Smooth muscle cell (in vitro differentiated cells): Measurements from ENCODE around the gene EIF2AK2. TPM values are rescaled to one million over a fixed set of nuclear protein-coding genes. Genes with fewer than 3 reads are reported as not detected.

Experiments used
- DNase-seq: peaks from one replicate; lab custom pipeline; 2025; ENCODE audit not compliant: unreplicated experiment; lab: John Stamatoyannopoulos, UW
- H2AFZ ChIP-seq: fragments of 200-600 bp; sonication (generic); 2 replicates; pipeline ENCODE4 v1.6.0; 2016; ENCODE audit warnings: antibody characterized with exemption, low read depth, mild to moderate bottlenecking
- H3F3A ChIP-seq: fragments of 200-600 bp; sonication (generic); 2 replicates; pipeline ENCODE4 v1.6.0; 2017; ENCODE audit warnings: antibody characterized with exemption, low read depth
- H3K27ac ChIP-seq: fragments of 200-600 bp; sonication (generic); 2 replicates; pipeline ENCODE4 v1.5.1; 2016; ENCODE audit warnings: low read depth, mild to moderate bottlenecking
- H3K27me3 ChIP-seq: fragments of 200-600 bp; sonication (generic); 2 replicates; pipeline ENCODE4 v1.6.1; 2016; ENCODE audit warnings: low read depth, mild to moderate bottlenecking
- H3K36me3 ChIP-seq: fragments of 200-600 bp; sonication (generic); 2 replicates; pipeline ENCODE4 v1.5.1; 2016; ENCODE audit warnings: low read depth
- H3K4me1 ChIP-seq: fragments of 200-600 bp; sonication (generic); 2 replicates; pipeline ENCODE4 v1.5.1; 2016; ENCODE audit warnings: low read depth
- H3K4me2 ChIP-seq: fragments of 200-600 bp; sonication (generic); 2 replicates; pipeline ENCODE4 v1.6.0; 2016; ENCODE audit warnings: mild to moderate bottlenecking
- H3K4me3 ChIP-seq: fragments of 200-600 bp; sonication (generic); 2 replicates; pipeline ENCODE4 v1.5.1; 2016; ENCODE audit warnings: mild to moderate bottlenecking
- H3K79me2 ChIP-seq: fragments of 200-600 bp; sonication (generic); 2 replicates; pipeline ENCODE4 v1.6.0; 2016; ENCODE audit warnings: low read depth, mild to moderate bottlenecking
- H3K9ac ChIP-seq: fragments of 200-600 bp; sonication (generic); 2 replicates; pipeline ENCODE4 v1.6.0; 2016; ENCODE audit warnings: low read depth
- H3K9me3 ChIP-seq: fragments of 200-600 bp; sonication (generic); replicated peaks from 2 replicates; pipeline ENCODE4 v1.5.1; 2016; ENCODE audit warnings: low read depth
- H4K20me1 ChIP-seq: fragments of 200-600 bp; sonication (generic); 2 replicates; pipeline ENCODE4 v1.6.0; 2016; ENCODE audit warnings: low read depth
- CTCF ChIP-seq: fragments of 200-600 bp; sonication (generic); IDR thresholded peaks from 2 replicates; pipeline ENCODE4 v1.5.1; 2017; ENCODE audit warnings: borderline replicate concordance, mild to moderate bottlenecking, antibody characterized with exemption; ENCODE audit not compliant: insufficient read depth, poor library complexity, severe bottlenecking
- WGBS: methylation state at CpG from one replicate; pipeline ENCODE4 v1.1.7; 2016; ENCODE audit warnings: low lambda C conversion rate; 5-methylcytosine and 5-hydroxymethylcytosine counted together
- polyA plus RNA-seq: library from polyadenylated mRNA; unstranded; fragments of >200 nt; fragmentation: Nextera tagmentation; extraction: Ambion mirVana; gene quantifications from 2 replicates; pipeline ENCODE4 v1.2.1, GENCODE V29; 2016
- total RNA-seq: library from RNA; depleted of rRNA; stranded (reverse); fragments of >200 nt; gene quantifications from 2 replicates; pipeline ENCODE4 v1.2.3, GENCODE V29; 2014

EIF2AK2 gene
- total and polyA plus RNA-seq, 2 experiments from 2014 or later, result 21.0 to 32.9 TPM

GRCh38 chr2:37191253-37191652 lies 34.5 kb upstream of the EIF2AK2 start:
- Histone ChIP-seq H3K4me3 (no peak overlapping the region), H3K4me1 (peaks cover 12% of the 10 kb centered on the region), H3F3A (no peaks in the 10 kb centered on the region), H3K9me3 (no peaks in the 10 kb centered on the region), H3K27ac (no peak overlapping the region), H3K36me3 (no peaks in the 10 kb centered on the region), H2AFZ (no peak overlapping the region), H3K9ac (no peak overlapping the region), H4K20me1 (no peaks in the 10 kb centered on the region), H3K79me2 (no peaks in the 10 kb centered on the region), H3K4me2 (no peak overlapping the region), H3K27me3 (no peaks in the 10 kb centered on the region)
- no peak for DNase-seq
- WGBS, result 75% methylated on average over 4 of the region's 4 CpGs
- TF ChIP-seq CTCF, result no peak

- H3K4me2 ChIP-seq, result no peak overlapping the region
- H3F3A ChIP-seq, result no peaks in the 10 kb centered on the region
- WGBS, result 86% methylated on average over 4 of the region's 4 CpGs
- no peak overlapping the region for H3K4me3 ChIP-seq
- H3K9ac ChIP-seq, result no peak overlapping the region
- no peak overlapping the region for H3K27ac ChIP-seq
- no peaks in the 10 kb centered on the region for H3K36me3 ChIP-seq
- H2AFZ ChIP-seq, result no peak overlapping the region
- no peak for DNase-seq
- no peaks in the 10 kb centered on the region for H4K20me1 ChIP-seq
- no peaks in the 10 kb centered on the region for H3K79me2 ChIP-seq
- no peaks in the 10 kb centered on the region for H3K27me3 ChIP-seq
- H3K9me3 ChIP-seq, result no peaks in the 10 kb centered on the region
- peaks cover 12% of the 10 kb centered on the region for H3K4me1 ChIP-seq
- TF ChIP-seq CTCF, result no peak
Measured at GRCh38 chr2:37190290-37190689, 33.5 kb upstream of the EIF2AK2 start.

- WGBS, result 66% methylated on average over 6 of the region's 6 CpGs
- Histone ChIP-seq H3K4me3 (no peak overlapping the region), H3K9ac (no peak overlapping the region), H3K27me3 (no peaks in the 10 kb centered on the region), H3K79me2 (no peaks in the 10 kb centered on the region), H3K4me2 (no peak overlapping the region), H3K36me3 (no peaks in the 10 kb centered on the region), H3K4me1 (peaks cover 12% of the 10 kb centered on the region), H3K27ac (no peak overlapping the region), H3F3A (no peaks in the 10 kb centered on the region), H2AFZ (no peak overlapping the region), H3K9me3 (no peaks in the 10 kb centered on the region), H4K20me1 (no peaks in the 10 kb centered on the region)
- no peak for DNase-seq
- no peak for TF ChIP-seq CTCF
Measured at GRCh38 chr2:37189452-37190153, 32.8 kb upstream of the EIF2AK2 start.

- Histone ChIP-seq H3K79me2 (no peaks in the 10 kb centered on the region), H3K9me3 (no peaks in the 10 kb centered on the region), H3K27ac (no peak within 1 kb of the TSS), H4K20me1 (no peaks in the 10 kb centered on the region), H3K4me2 (no peak within 1 kb of the TSS), H3K27me3 (no peaks in the 10 kb centered on the region), H3K4me1 (peaks cover 12% of the 10 kb centered on the region), H3K9ac (no peak within 1 kb of the TSS), H2AFZ (no peak within 1 kb of the TSS), H3K36me3 (no peaks in the 10 kb centered on the region), H3F3A (no peaks in the 10 kb centered on the region), H3K4me3 (no peak within 1 kb of the TSS)
- WGBS, result 100% methylated on average over 2 of the region's 2 CpGs
- DNase-seq, result no peak
- TF ChIP-seq CTCF, result no peak
Measured at GRCh38 chr2:37188570-37188969, 31.8 kb upstream of the EIF2AK2 start, which contains the start of gene SULT6B1. TSS of gene SULT6B1 (minus strand) at chr2:37188670. CDS start at chr2:37188640, 30 bp downstream.
